C4-2B (cell line): ENCODE data around the gene BAIAP2L2.

Experiments used
- ZFX ChIP-seq: fragments of 450-650 bp; IDR thresholded peaks from 2 replicates; pipeline ENCODE4 v1.6.1; 2017
- TF ChIP-seq, protein P1 (sequence below): fragments of 450-650 bp; conservative IDR thresholded peaks from 2 replicates; pipeline ENCODE4 v1.5.1; 2017; ENCODE audit warnings: mild to moderate bottlenecking

DNA sequence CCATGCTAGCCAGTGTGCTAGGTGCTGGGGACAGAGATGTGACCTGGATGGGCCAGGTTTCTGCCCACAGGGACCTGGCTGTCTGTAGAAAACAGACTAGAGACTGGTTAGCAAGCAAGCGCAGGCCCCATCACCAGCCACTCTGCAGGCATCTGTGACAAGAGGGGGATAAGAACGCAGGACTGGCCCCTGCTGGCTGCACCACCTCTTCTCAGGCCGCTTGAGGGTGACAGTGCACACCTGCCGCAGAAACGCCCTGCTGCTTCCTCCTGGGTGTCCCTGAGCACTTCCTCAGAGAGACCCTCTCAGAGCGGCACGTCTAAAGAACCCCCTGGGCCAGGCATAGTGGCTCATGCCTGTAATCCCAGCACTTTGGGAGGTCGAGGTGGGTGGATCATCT lies 59.2 kb downstream of the BAIAP2L2 start:
- TF ChIP-seq, protein P1, sequence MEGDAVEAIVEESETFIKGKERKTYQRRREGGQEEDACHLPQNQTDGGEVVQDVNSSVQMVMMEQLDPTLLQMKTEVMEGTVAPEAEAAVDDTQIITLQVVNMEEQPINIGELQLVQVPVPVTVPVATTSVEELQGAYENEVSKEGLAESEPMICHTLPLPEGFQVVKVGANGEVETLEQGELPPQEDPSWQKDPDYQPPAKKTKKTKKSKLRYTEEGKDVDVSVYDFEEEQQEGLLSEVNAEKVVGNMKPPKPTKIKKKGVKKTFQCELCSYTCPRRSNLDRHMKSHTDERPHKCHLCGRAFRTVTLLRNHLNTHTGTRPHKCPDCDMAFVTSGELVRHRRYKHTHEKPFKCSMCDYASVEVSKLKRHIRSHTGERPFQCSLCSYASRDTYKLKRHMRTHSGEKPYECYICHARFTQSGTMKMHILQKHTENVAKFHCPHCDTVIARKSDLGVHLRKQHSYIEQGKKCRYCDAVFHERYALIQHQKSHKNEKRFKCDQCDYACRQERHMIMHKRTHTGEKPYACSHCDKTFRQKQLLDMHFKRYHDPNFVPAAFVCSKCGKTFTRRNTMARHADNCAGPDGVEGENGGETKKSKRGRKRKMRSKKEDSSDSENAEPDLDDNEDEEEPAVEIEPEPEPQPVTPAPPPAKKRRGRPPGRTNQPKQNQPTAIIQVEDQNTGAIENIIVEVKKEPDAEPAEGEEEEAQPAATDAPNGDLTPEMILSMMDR, result no peak
- TF ChIP-seq ZFX, result no peak
